Subcutaneous adipose tissue (tissue), 4 donors: ENCODE results near the gene CELF4. TPM values are rescaled to one million over a fixed set of nuclear protein-coding genes. Genes with fewer than 3 reads are reported as not detected.

Source experiments
- CTCF ChIP-seq: fragments of 450-650 bp; IDR thresholded peaks from one replicate; pipeline ENCODE4 v1.5.1; 2016; ENCODE audit warnings: low read depth, mild to moderate bottlenecking, control low read depth, antibody characterized with exemption, moderate library complexity
- total RNA-seq, 4 donors: library from RNA; depleted of rRNA; stranded (reverse); fragments of >200 nt; gene quantifications; one replicate each; pipeline ENCODE4 v1.1.0, GENCODE V29; 2016

The CELF4 gene
- total RNA-seq, 4 donors from 2014 or later = not detected

DNA sequence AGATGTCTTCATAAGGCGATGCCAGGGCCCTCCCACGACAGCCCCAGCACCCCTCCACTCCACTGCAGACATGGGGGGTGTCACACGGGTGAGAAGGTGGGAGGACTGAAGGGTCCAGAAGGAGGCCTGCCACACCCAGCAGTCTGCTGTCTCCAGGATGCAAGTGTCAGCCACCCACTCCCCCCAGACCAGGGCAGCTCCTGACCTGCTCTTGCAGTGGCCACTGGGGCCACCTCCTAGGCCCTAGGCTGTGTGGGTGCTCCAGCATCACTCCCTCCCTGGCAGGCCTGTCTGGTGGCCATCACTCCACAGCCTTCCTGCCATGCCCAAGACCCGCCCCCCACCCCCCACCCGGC lies 171.0 kb downstream of the CELF4 start:
- TF ChIP-seq CTCF = no peak

DNA sequence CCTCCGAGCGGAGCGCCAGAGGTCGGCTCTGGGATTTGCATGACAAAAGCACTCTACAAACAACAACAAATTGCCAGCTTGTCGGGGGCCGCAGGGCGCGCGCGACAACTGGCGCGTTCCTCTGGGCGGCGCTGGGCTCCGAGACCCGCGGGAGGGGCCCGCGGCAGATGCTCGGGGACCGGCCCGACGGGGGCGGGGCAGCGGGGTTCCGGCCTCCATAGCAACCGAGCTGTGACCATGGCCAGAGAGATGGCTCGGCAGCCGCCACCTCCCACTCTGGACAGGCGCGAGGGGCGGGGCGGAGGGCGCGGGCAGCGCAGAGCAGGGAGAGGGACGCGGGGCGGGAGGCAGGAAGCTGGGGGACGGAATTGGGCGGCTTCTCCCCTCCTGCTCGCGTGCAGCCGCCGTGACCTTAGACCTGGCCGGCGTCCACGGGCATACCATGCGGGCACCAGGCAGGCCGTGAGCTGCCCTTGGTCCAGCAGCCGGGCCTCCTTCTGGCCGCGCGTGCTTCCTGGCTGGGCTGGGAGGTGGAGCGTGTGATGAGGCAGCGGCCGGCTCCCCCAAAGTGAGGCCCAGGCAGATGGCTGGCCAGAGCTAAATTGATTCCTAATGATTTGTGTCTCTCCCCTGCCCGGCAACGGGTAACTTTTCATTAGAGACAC lies 171.5 kb downstream of the CELF4 start:
- no peak for TF ChIP-seq CTCF

DNA sequence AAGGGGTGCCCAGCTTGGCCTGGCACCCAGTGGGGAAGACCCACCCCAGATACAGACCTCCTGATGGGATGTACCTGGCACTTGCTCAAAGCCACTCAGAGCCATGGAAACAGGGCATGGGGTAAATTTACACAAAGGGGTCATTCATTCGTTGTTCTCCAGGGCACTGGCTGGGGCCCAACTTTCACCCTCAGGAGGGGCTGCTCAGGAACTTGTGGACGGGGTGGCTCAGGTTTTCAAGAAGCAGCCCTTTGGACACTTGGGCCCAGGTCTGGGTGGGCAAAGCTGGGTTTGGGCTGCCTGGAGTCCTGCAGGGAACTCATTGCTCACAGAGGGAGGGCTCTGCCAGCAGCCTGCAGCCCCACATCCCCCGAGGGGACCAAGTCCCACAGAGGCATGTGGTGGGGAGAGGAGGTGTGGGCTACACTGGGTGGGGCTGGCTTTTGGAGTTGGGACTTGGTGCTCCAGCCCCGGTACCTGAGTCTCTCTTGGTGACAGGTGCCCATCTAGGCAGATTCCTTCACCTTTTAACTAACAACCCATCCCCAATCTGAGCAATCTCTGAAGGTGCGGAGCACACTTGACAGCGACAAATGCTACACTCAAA lies 172.3 kb downstream of the CELF4 start:
- no peak for TF ChIP-seq CTCF

DNA sequence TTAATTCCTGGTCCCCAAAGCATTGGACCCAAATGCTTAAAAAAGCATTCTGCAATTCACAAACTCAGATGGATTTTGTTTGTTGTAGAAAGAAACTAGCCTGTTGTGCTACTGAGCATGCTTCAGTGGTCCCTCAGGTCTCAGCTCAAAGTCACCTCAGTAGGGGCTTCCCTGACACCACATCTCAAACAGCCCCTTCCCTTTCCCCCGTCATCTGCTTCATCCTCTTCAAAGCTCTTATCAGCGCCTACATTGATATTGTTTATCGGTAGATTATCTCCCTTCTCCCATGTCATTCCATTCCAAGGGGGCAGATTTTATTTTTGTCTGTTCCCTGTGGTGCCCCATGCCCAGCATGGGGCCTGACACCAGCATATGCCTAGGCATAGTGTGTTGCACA lies 172.9 kb downstream of the CELF4 start:
- TF ChIP-seq CTCF = no peak

GRCh38 chr18:37391698-37392548 lies 173.7 kb downstream of the CELF4 start:
- no peak for TF ChIP-seq CTCF

DNA sequence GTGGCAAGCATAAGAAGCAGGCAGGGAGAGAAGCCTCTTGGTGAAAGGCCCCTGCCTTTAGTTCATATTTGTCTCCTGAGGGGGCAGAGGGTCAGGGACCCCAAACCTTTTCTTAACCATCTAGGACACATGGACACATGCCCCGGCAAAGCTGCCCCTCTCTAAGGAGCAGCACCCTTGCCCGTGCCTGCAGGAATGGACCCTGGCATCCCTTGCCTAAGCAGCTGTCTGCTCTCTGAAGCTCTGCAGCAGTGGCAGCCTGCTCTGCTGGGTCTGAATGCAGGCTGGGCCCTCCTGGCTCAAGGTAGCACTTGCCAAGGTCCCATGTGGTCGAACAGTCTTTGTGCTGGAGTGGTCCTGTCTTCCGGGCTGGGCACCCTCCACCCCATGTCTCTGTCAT lies 174.4 kb downstream of the CELF4 start:
- no peak for TF ChIP-seq CTCF

DNA sequence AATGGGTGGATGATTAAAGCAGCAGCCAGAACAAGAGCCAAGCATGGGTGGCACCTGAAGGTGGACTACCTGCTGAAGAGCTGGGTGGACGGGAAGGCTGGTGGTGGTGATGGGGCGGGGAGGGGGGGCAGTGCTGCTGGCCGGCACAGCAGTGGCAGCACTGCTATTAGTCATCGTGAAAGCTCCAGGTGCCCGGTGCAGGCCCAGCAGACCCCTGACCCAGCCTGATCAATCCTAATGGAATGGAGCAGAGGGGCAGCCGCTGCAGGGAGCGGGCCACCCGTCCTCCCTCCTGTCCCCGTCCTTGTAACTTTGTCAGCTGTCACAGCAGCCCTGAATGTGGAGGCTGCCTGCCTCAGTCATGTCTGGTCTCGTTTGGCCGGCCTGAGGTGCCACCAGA lies 174.9 kb downstream of the CELF4 start:
- TF ChIP-seq CTCF = no peak
